HL-60 (cell line): Measurements from ENCODE around the gene CUTA.
"Not testable (repeated sequence)": the region's sequence is repeated elsewhere in the genome, so short reads cannot be mapped to it uniquely, and the experiment has no call there.

Experiments used
- CTCF ChIP-seq: IDR thresholded peaks from one replicate; pipeline ENCODE4 v1.5.1; 2011; ENCODE audit warnings: low read length, control low read depth, inconsistent platforms; ENCODE audit not compliant: insufficient read depth
- GABPA ChIP-seq: IDR thresholded peaks from 2 replicates; pipeline ENCODE4 v1.6.1; 2012; ENCODE audit warnings: low read depth
- POLR2AphosphoS5 ChIP-seq: IDR thresholded peaks from 2 replicates; pipeline ENCODE4 v1.6.1; 2012; ENCODE audit warnings: low read depth
- REST ChIP-seq: IDR thresholded peaks from 2 replicates; pipeline ENCODE4 v1.6.1; 2012; ENCODE audit warnings: low read depth; ENCODE audit not compliant: insufficient replicate concordance

GRCh38 chr6:33367715-33368025, 50.2 kb downstream of the CUTA start:
- not testable (repeated sequence) for TF ChIP-seq CTCF, POLR2AphosphoS5, REST, GABPA
